WTC11 (cell line): ENCODE measurements around the gene CHN1. TPM values are rescaled to one million over a fixed set of nuclear protein-coding genes. Genes with fewer than 3 reads are reported as not detected.

Experiments
- ATAC-seq: fragments of 200-7000 bp; cut with Tn5 transposase; 2 replicates; pipeline ENCODE4 v1.10.0; 2021; ENCODE audit warnings: mild to moderate bottlenecking, moderate library complexity
- CTCF ChIA-PET: fragments of 300-600 bp; sonication (Branson Sonifier 250); formaldehyde crosslinking; loops from one replicate; lab custom pipeline; 2021; ENCODE audit warnings: antibody characterized with exemption; lab: Charles Lee
- POLR2A ChIA-PET: fragments of 350-600 bp; sonication (Branson Sonifier 250); formaldehyde crosslinking; loops from one replicate; lab custom pipeline; 2021; ENCODE audit warnings: antibody characterized with exemption; lab: Charles Lee
- DNase-seq: peaks from one replicate; pipeline ENCODE4 v3.0.0; 2021; ENCODE audit warnings: low spot score
- H3K27ac Mint-ChIP-seq: 2 replicates; pipeline ENCODE4 v1.8.0; 2021; ENCODE audit warnings: mixed read lengths
- H3K27me3 Mint-ChIP-seq: 2 replicates; pipeline ENCODE4 v1.8.0; 2021; ENCODE audit warnings: low read depth, mild to moderate bottlenecking, moderate library complexity, mixed read lengths
- H3K36me3 Mint-ChIP-seq: 2 replicates; pipeline ENCODE4 v1.8.0; 2021; ENCODE audit warnings: mixed read lengths
- H3K4me1 Mint-ChIP-seq: 2 replicates; pipeline ENCODE4 v1.8.0; 2022; ENCODE audit warnings: mixed read lengths
- H3K4me3 Mint-ChIP-seq: 2 replicates; pipeline ENCODE4 v1.8.0; 2021; ENCODE audit warnings: mild to moderate bottlenecking, moderate library complexity, mixed read lengths
- H3K9me3 Mint-ChIP-seq: 2 replicates; pipeline ENCODE4 v1.8.0; 2021; ENCODE audit warnings: mixed read lengths
- ATF2 ChIP-seq: sonication (generic); formaldehyde crosslinking; IDR thresholded peaks from 2 replicates; pipeline ENCODE4 v1.8.1; 2022; ENCODE audit warnings: low read depth, missing genetic modification reagents, borderline replicate concordance
- CBFB ChIP-seq: sonication (generic); formaldehyde crosslinking; IDR thresholded peaks from 2 replicates; pipeline ENCODE4 v1.8.1; 2022; ENCODE audit warnings: mild to moderate bottlenecking, low read depth, missing genetic modification reagents
- FOXP1 ChIP-seq: sonication (generic); formaldehyde crosslinking; IDR thresholded peaks from 2 replicates; pipeline ENCODE4 v1.8.0; 2022; ENCODE audit warnings: missing genetic modification reagents, mild to moderate bottlenecking, moderate library complexity, borderline replicate concordance
- GRHL2 ChIP-seq: fragments of 250-450 bp; sonication (Bioruptor Pico); IDR thresholded peaks from 2 replicates; pipeline ENCODE4 v1.8.0; 2022; ENCODE audit warnings: mild to moderate bottlenecking, moderate library complexity; ENCODE audit not compliant: insufficient replicate concordance, severe bottlenecking
- HMGA2 ChIP-seq: fragments of 250-450 bp; sonication (Bioruptor Pico); IDR thresholded peaks from 2 replicates; pipeline ENCODE4 v1.4.0; 2021; ENCODE audit warnings: mild to moderate bottlenecking, moderate library complexity
- IRF1 ChIP-seq: sonication (generic); formaldehyde crosslinking; IDR thresholded peaks from 2 replicates; pipeline ENCODE4 v1.8.0; 2023; ENCODE audit warnings: missing genetic modification reagents
- JUN ChIP-seq: sonication (generic); formaldehyde crosslinking; IDR thresholded peaks from 2 replicates; pipeline ENCODE4 v1.8.0; 2023; ENCODE audit warnings: mild to moderate bottlenecking, missing genetic modification reagents
- MYBL2 ChIP-seq: sonication (generic); formaldehyde crosslinking; IDR thresholded peaks from 2 replicates; pipeline ENCODE4 v1.8.1; 2023; ENCODE audit warnings: mild to moderate bottlenecking, moderate library complexity, missing genetic modification reagents
- PREB ChIP-seq: sonication (generic); formaldehyde crosslinking; IDR thresholded peaks from 2 replicates; pipeline ENCODE4 v1.8.1; 2022; ENCODE audit warnings: mild to moderate bottlenecking, missing genetic modification reagents, moderate library complexity, borderline replicate concordance
- ZBTB43 ChIP-seq: sonication (generic); formaldehyde crosslinking; IDR thresholded peaks from 2 replicates; pipeline ENCODE4 v1.8.1; 2023; ENCODE audit warnings: mild to moderate bottlenecking, missing genetic modification reagents
- ZNF425 ChIP-seq: fragments of 250-450 bp; sonication (Bioruptor Pico); conservative IDR thresholded peaks from 2 replicates; pipeline ENCODE4 v1.9.0; 2021; ENCODE audit warnings: mild to moderate bottlenecking
- ZNF512 ChIP-seq: sonication (generic); formaldehyde crosslinking; IDR thresholded peaks from 2 replicates; pipeline ENCODE4 v1.8.1; 2022; ENCODE audit warnings: missing genetic modification reagents, borderline replicate concordance
- ZNF671 ChIP-seq: fragments of 250-450 bp; sonication (Bioruptor Pico); IDR thresholded peaks from 2 replicates; pipeline ENCODE4 v1.8.0; 2021; ENCODE audit warnings: mild to moderate bottlenecking
- total RNA-seq: library from RNA; stranded (reverse); gene quantifications from 3 replicates; pipeline ENCODE4 v1.2.3, GENCODE V29; 2021
- TF ChIP-seq, protein P1 (sequence below): sonication (generic); formaldehyde crosslinking; IDR thresholded peaks from 2 replicates; pipeline ENCODE4 v1.8.0; 2022; ENCODE audit warnings: mild to moderate bottlenecking, missing genetic modification reagents
- TF ChIP-seq, protein P2 (sequence below): fragments of 250-450 bp; sonication (Bioruptor Pico); IDR thresholded peaks from 2 replicates; pipeline ENCODE4 v1.9.0; 2021; ENCODE audit warnings: mild to moderate bottlenecking, borderline replicate concordance

Gene CHN1
- total RNA-seq, 1 experiment from 2014 or later, result 30.0 TPM

GRCh38 chr2:174836377-174836994, 168.7 kb downstream of the CHN1 start:
- peaks cover 4% of the 10 kb centered on the region; the same call in 1 of the 2 replicates for H3K9me3 Mint-ChIP-seq
- CTCF ChIA-PET, result interaction anchor here (0.8 kb wide), 1 partner anchor 61 kb away, joined by 3 read pairs; no protein-coding TSS in a partner anchor
- H3K27ac Mint-ChIP-seq, result peak overlapping the region; percentile 91
- POLR2A ChIA-PET, result no interaction called here
- ATAC-seq (no peak), DNase-seq (no peak)
- peaks cover 4% of the 10 kb centered on the region for H3K36me3 Mint-ChIP-seq
- no peak overlapping the region for H3K4me3 Mint-ChIP-seq
- TF ChIP-seq ZBTB43 (CRISPR knock-in tag), result no peak
- TF ChIP-seq HMGA2, result no peak
- TF ChIP-seq MYBL2 (CRISPR knock-in tag), result no peak
- TF ChIP-seq, protein P1, sequence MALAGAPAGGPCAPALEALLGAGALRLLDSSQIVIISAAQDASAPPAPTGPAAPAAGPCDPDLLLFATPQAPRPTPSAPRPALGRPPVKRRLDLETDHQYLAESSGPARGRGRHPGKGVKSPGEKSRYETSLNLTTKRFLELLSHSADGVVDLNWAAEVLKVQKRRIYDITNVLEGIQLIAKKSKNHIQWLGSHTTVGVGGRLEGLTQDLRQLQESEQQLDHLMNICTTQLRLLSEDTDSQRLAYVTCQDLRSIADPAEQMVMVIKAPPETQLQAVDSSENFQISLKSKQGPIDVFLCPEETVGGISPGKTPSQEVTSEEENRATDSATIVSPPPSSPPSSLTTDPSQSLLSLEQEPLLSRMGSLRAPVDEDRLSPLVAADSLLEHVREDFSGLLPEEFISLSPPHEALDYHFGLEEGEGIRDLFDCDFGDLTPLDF (CRISPR knock-in tag), result no peak
- TF ChIP-seq JUN (CRISPR knock-in tag), result no peak
- TF ChIP-seq, protein P2, sequence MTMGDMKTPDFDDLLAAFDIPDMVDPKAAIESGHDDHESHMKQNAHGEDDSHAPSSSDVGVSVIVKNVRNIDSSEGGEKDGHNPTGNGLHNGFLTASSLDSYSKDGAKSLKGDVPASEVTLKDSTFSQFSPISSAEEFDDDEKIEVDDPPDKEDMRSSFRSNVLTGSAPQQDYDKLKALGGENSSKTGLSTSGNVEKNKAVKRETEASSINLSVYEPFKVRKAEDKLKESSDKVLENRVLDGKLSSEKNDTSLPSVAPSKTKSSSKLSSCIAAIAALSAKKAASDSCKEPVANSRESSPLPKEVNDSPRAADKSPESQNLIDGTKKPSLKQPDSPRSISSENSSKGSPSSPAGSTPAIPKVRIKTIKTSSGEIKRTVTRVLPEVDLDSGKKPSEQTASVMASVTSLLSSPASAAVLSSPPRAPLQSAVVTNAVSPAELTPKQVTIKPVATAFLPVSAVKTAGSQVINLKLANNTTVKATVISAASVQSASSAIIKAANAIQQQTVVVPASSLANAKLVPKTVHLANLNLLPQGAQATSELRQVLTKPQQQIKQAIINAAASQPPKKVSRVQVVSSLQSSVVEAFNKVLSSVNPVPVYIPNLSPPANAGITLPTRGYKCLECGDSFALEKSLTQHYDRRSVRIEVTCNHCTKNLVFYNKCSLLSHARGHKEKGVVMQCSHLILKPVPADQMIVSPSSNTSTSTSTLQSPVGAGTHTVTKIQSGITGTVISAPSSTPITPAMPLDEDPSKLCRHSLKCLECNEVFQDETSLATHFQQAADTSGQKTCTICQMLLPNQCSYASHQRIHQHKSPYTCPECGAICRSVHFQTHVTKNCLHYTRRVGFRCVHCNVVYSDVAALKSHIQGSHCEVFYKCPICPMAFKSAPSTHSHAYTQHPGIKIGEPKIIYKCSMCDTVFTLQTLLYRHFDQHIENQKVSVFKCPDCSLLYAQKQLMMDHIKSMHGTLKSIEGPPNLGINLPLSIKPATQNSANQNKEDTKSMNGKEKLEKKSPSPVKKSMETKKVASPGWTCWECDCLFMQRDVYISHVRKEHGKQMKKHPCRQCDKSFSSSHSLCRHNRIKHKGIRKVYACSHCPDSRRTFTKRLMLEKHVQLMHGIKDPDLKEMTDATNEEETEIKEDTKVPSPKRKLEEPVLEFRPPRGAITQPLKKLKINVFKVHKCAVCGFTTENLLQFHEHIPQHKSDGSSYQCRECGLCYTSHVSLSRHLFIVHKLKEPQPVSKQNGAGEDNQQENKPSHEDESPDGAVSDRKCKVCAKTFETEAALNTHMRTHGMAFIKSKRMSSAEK, result no peak
- no peak for TF ChIP-seq ZNF425 (CRISPR knock-in tag)
- no peak for TF ChIP-seq FOXP1 (CRISPR knock-in tag)
- no peak for TF ChIP-seq ATF2 (CRISPR knock-in tag)
- no peak for TF ChIP-seq CBFB (CRISPR knock-in tag)
- TF ChIP-seq PREB, result no peak
- TF ChIP-seq ZNF512 (CRISPR knock-in tag), result no peak
- no peak for TF ChIP-seq IRF1 (CRISPR knock-in tag)
- TF ChIP-seq ZNF671 (CRISPR knock-in tag), result no peak
- TF ChIP-seq GRHL2 (CRISPR knock-in tag), result no peak
- peaks cover 26% of the 10 kb centered on the region for H3K4me1 Mint-ChIP-seq
- H3K27me3 Mint-ChIP-seq, result no peaks in the 10 kb centered on the region
